ENCODE data around the gene CDKAL1. TPM values are rescaled to one million over a fixed set of nuclear protein-coding genes. Genes with fewer than 3 reads are reported as not detected.

Gene CDKAL1
- total and polyA plus RNA-seq, 10 of the 15 experiments (the other 5 are each of a cell fraction or from before 2014, with no cell fraction given) = 10.7 to 26.9 (median 17.3) TPM

DNA sequence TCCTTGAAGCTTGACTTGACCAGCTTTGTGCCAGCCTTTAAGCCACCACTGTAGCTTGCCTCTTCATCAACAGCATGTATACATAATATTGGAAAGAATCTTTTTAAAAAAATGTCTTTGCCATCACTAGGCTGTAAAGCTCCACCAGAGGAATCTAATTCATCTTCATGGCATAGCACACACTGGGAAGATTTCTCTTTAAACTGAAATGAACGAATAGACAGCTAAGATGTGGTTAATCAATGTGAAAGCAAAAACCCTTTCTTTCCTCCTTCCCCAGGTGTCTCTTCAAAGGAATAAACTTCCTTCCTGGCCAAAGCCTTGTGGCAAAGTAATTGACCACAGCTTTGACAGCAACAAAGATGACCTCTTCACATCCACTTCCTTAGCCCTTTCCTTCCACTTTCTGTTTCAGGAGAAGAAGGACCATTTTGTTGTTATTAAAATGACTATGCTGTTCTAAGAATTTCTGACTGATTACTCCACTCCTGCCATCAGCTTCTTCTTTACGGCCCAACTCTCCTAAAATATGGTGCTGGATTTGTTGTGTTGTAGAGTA lies 630.6 kb downstream of the CDKAL1 start:
- ATAC-seq (peak; percentile 78), DNase-seq (ENCODE audit: low read depth, low spot score) (no peak), FAIRE-seq (peak; percentile 13)
- Histone ChIP-seq H3K4me2 (ENCODE audit: control insufficient read depth, insufficient read depth) (peak overlapping the region; percentile 28; the same call in 1 of the 2 replicates), H3K36me3 (ENCODE audit: control insufficient read depth in 2 of 2, insufficient read depth in 2 of 2, low read length in 1 of 2) (no peaks in the 10 kb centered on the region), H4K20me1 (ENCODE audit: control insufficient read depth, insufficient read depth) (no peaks in the 10 kb centered on the region), H3K27ac (ENCODE audit: control insufficient read depth, insufficient read depth) (no peak overlapping the region), H2AFZ (ENCODE audit: control insufficient read depth, low read depth, low read length) (no peak overlapping the region), H3K4me1 (ENCODE audit: control insufficient read depth, insufficient read depth, low read length) (peaks cover 8% of the 10 kb centered on the region), H3K9me3 (replicated peaks; ENCODE audit: control insufficient read depth, insufficient read depth, low read length) (no peaks in the 10 kb centered on the region; the same call in 1 of the 3 replicates), H3K79me2 (ENCODE audit: control insufficient read depth, insufficient read depth, low read length) (no peaks in the 10 kb centered on the region), H3K4me3 (no peak overlapping the region), H3K27me3 (replicated peaks in 1 of 2; ENCODE audit: control insufficient read depth in 2 of 2, insufficient read depth in 2 of 2, low read length in 1 of 2) (no peaks in the 10 kb centered on the region), H3K9ac (ENCODE audit: control insufficient read depth, insufficient read depth, low read length) (no peak overlapping the region)
- intact Hi-C loops (cut with micrococcal nuclease; ENCODE audit: unreplicated experiment) = no loop called here
- SMC1A ChIA-PET (ENCODE audit: uncharacterized antibody, unreplicated experiment) = interaction anchor here (0.6 to 4.3 kb wide), 31 partner anchors 11 to 600 kb away, joined by 3 to 26 read pairs (median 4); no protein-coding TSS in a partner anchor
- RAD21 ChIA-PET (ENCODE audit: unreplicated experiment) = interaction anchor here (0.5 to 1.9 kb wide), 11 partner anchors 15 to 160 kb away, joined by 3 to 11 read pairs (median 5); no protein-coding TSS in a partner anchor
- in situ Hi-C loops (cut with MboI) = no loop called here
- CTCF ChIA-PET = interaction anchor here (0.9 to 1.7 kb wide), 7 partner anchors 10 to 142 kb away, joined by 3 to 6 read pairs (median 3); no protein-coding TSS in a partner anchor
- no TSS peak for BruUV-seq (replicated peaks)
- POLR2A ChIA-PET = interaction anchor here (0.5 to 1.2 kb wide), 3 partner anchors 17 to 263 kb away, joined by 3 to 10 read pairs (median 3); no protein-coding TSS in a partner anchor
- WGBS (ENCODE audit: insufficient coverage, insufficient replicate concordance, low lambda C conversion rate, missing lambda C conversion rate) = 23% methylated on average over 2 of the region's 2 CpGs
- TF ChIP-seq NRF1 (conservative IDR thresholded peaks at IDR 0.05; ENCODE audit: low read depth, low read length) (no peak), EED (IDR thresholded peaks at IDR 0.05; ENCODE audit: low read depth) (peak; percentile 94), SUPT20H (IDR thresholded peaks at IDR 0.05; ENCODE audit: borderline replicate concordance, control insufficient read depth, low read depth, low read length) (no peak), CEBPB (IDR thresholded peaks at IDR 0.05; ENCODE audit: borderline replicate concordance in 1 of 2, low read depth in 2 of 2, low read length in 2 of 2) (no peak), GABPA (IDR thresholded peaks at IDR 0.05; ENCODE audit: low read depth) (0 out of 2 replicates have a peak, but pooled peaks have one; percentile 35), PAX8 (IDR thresholded peaks at IDR 0.05) (no peak), PAX5 (IDR thresholded peaks at IDR 0.05; ENCODE audit: borderline replicate concordance, low read depth, low read length) (no peak), SIX5 (IDR thresholded peaks at IDR 0.05; ENCODE audit: low read depth, low read length, severe bottlenecking) (no peak), POU2F2 (IDR thresholded peaks at IDR 0.05; ENCODE audit: borderline replicate concordance, low read depth, low read length) (no peak), ELK1 (IDR thresholded peaks at IDR 0.05; ENCODE audit: low read depth, low read length) (no peak), SPI1 (IDR thresholded peaks at IDR 0.05; ENCODE audit: borderline replicate concordance, insufficient read depth, low read depth, low read length) (peak; percentile 76)
- TF ChIP-seq, protein P1, sequence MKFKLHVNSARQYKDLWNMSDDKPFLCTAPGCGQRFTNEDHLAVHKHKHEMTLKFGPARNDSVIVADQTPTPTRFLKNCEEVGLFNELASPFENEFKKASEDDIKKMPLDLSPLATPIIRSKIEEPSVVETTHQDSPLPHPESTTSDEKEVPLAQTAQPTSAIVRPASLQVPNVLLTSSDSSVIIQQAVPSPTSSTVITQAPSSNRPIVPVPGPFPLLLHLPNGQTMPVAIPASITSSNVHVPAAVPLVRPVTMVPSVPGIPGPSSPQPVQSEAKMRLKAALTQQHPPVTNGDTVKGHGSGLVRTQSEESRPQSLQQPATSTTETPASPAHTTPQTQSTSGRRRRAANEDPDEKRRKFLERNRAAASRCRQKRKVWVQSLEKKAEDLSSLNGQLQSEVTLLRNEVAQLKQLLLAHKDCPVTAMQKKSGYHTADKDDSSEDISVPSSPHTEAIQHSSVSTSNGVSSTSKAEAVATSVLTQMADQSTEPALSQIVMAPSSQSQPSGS (IDR thresholded peaks at IDR 0.05; ENCODE audit: low read length) = peak; percentile 85
- TF ChIP-seq, protein P2, sequence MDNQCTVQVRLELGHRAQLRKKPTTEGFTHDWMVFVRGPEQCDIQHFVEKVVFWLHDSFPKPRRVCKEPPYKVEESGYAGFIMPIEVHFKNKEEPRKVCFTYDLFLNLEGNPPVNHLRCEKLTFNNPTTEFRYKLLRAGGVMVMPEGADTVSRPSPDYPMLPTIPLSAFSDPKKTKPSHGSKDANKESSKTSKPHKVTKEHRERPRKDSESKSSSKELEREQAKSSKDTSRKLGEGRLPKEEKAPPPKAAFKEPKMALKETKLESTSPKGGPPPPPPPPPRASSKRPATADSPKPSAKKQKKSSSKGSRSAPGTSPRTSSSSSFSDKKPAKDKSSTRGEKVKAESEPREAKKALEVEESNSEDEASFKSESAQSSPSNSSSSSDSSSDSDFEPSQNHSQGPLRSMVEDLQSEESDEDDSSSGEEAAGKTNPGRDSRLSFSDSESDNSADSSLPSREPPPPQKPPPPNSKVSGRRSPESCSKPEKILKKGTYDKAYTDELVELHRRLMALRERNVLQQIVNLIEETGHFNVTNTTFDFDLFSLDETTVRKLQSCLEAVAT (IDR thresholded peaks at IDR 0.05) = no peak
- TF ChIP-seq, protein P3, sequence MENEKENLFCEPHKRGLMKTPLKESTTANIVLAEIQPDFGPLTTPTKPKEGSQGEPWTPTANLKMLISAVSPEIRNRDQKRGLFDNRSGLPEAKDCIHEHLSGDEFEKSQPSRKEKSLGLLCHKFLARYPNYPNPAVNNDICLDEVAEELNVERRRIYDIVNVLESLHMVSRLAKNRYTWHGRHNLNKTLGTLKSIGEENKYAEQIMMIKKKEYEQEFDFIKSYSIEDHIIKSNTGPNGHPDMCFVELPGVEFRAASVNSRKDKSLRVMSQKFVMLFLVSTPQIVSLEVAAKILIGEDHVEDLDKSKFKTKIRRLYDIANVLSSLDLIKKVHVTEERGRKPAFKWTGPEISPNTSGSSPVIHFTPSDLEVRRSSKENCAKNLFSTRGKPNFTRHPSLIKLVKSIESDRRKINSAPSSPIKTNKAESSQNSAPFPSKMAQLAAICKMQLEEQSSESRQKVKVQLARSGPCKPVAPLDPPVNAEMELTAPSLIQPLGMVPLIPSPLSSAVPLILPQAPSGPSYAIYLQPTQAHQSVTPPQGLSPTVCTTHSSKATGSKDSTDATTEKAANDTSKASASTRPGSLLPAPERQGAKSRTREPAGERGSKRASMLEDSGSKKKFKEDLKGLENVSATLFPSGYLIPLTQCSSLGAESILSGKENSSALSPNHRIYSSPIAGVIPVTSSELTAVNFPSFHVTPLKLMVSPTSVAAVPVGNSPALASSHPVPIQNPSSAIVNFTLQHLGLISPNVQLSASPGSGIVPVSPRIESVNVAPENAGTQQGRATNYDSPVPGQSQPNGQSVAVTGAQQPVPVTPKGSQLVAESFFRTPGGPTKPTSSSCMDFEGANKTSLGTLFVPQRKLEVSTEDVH (IDR thresholded peaks at IDR 0.05; ENCODE audit: low read depth, partially characterized antibody) = no peak
